Activated T-cell treated with anti-CD3 and anti-CD28 coated beads, Interleukin-2, amount 50 U/mL, for 72 hours (primary cell): Measurements from ENCODE around the gene MRPL18. TPM values are rescaled to one million over a fixed set of nuclear protein-coding genes. Genes with fewer than 3 reads are reported as not detected.
"Not testable (repeated sequence)": the region's sequence is repeated elsewhere in the genome, so short reads cannot be mapped to it uniquely, and the experiment has no call there.

ENCODE experiments used
- ATAC-seq, 2 donors: fragments of 150-1000 bp; cut with Tn5 transposase; replicated peaks in 1 of 2; 2 replicates each; pipeline ENCODE4 v1.10.0; 2021; ENCODE audit warnings: moderate library complexity in 2 of 2, mild to moderate bottlenecking in 1 of 2
- DNase-seq, 2 donors: peaks; one replicate each; pipeline ENCODE4 v3.0.0; 2021 to 2022; ENCODE audit warnings: mixed read lengths in 1 of 2
- H3K27ac Mint-ChIP-seq: one replicate; pipeline ENCODE4 v1.8.0; 2022; ENCODE audit warnings: mild to moderate bottlenecking, moderate library complexity, mixed read lengths
- H3K27me3 Mint-ChIP-seq: one replicate; pipeline ENCODE4 v1.8.0; 2022; ENCODE audit warnings: low read depth, mixed read lengths
- H3K36me3 Mint-ChIP-seq, 2 donors: one replicate each; pipeline ENCODE4 v1.8.0; 2022; ENCODE audit warnings: mixed read lengths in 2 of 2, mild to moderate bottlenecking in 1 of 2; ENCODE audit not compliant: insufficient read depth in 2 of 2
- H3K4me1 Mint-ChIP-seq: one replicate; pipeline ENCODE4 v1.8.0; 2022; ENCODE audit warnings: low read depth, mixed read lengths
- H3K4me3 Mint-ChIP-seq, 2 donors: one replicate each; pipeline ENCODE4 v1.8.0; 2022; ENCODE audit warnings: mild to moderate bottlenecking in 2 of 2, mixed read lengths in 2 of 2, moderate library complexity in 2 of 2
- H3K9me3 Mint-ChIP-seq, 2 donors: one replicate each; pipeline ENCODE4 v1.8.0; 2022; ENCODE audit warnings: mixed read lengths in 2 of 2
- total RNA-seq, 2 donors: library from RNA; stranded (reverse); gene quantifications; one replicate each; pipeline ENCODE4 v1.2.3, GENCODE V29; 2022

MRPL18 gene
- total RNA-seq, 2 donors from 2014 or later: 58.5 to 60.5 TPM

DNA sequence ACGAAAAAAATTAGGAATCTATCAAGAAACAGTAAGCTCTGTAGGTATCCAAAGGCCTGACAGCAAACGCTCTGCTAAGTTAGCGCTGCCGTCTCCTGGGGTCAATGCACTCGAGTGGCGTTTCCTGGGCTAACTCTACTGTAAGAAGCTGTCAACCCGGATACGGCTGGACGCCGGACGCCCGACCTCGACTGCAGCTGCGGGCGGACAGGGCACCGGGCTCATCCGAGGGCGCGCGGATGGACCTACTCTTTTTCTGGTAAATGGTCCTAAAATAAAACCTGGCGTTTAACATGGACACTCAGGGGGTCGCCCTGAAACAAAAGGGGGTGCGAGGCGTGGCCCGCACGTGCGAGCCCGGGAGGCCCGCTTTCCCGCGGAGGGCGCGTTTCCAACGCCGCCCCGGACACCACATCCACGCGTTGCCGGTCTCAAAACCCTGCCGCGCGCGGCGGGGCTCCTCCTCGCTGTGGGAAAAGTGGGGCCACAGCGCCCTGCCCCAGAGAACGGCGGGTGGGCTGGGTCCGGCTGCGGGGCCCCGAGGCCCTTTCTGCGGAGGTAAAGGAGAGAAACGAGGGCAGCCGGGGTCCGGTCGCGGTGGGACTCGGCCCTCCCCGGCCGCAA, 1.4 kb upstream of the MRPL18 start:
- Mint-ChIP-seq H3K4me3 (peak overlapping the region; percentile 96 to 100), H3K9me3 (no peaks in the 10 kb centered on the region)
- ATAC-seq: no peak

DNA sequence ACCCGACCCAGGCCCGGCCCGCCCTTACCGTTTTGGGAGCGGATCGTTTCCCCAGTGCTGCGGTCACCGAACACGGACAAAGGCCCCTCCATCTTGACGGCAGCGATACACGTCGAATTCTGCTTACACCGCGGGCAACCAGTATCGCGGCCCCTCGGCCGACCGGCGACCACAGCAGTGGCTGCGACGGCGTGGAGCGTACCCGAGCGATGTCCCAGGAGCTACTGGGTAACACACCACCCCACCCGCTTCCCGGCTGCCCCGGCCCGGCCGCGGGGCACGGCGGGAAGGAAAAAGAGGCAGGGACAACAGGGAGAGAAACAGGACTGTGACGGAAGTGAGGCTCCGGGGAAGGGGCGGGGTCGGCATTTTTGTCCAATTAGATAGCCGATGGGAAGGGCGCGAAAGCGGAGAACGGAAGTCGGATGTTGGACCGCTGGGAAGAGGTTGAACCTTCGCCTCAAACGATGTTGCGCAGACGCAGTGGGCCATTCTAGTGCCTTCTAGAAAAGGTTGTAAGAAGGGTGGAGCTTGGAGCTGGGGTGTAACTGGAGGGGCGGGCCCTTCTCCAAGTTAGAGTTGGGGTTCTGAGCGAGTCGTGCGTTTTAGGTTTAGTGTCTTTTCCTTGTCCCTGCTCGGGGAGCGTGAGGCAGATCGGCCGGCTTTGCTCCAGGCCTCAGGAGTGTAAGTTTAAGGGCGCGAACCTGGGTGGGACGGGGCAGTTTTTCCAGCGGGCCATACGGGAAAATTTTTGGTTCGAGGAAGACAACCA, 704 bp upstream of the MRPL18 start, which contains the start of gene TCP1:
TCP1 (minus strand) TSS at position 226 of the 772 bp plus-strand sequence; CDS start at position 92, 134 bp downstream.
- no peaks in the 10 kb centered on the region for H3K9me3 Mint-ChIP-seq
- H3K27ac Mint-ChIP-seq: peak within 1 kb of the TSS; percentile 97
- H3K4me3 Mint-ChIP-seq: peak within 1 kb of the TSS; percentile 96 to 100
- peaks cover 71% of the 10 kb centered on the region for H3K4me1 Mint-ChIP-seq
- peak; percentile 98 to 99 for DNase-seq
- no peaks in the 10 kb centered on the region for H3K27me3 Mint-ChIP-seq
- peak; percentile 85 to 86 for ATAC-seq
- peaks cover 11 to 42% of the 10 kb centered on the region in 2 donors for H3K36me3 Mint-ChIP-seq

More for the DNA sequence above, 1.4 kb upstream of the MRPL18 start:
- DNase-seq: peak; percentile 46 to 61
- peaks cover 71% of the 10 kb centered on the region for H3K4me1 Mint-ChIP-seq
- peaks cover 11 to 44% of the 10 kb centered on the region in 2 donors for H3K36me3 Mint-ChIP-seq
- peak overlapping the region; percentile 97 for H3K27ac Mint-ChIP-seq
- no peaks in the 10 kb centered on the region for H3K27me3 Mint-ChIP-seq

GRCh38 chr6:159790956-159791598, 810 bp downstream of the MRPL18 start:
- DNase-seq (peak in 1 of 2 donors; percentile 17), ATAC-seq (no peak)
- Mint-ChIP-seq H3K36me3 (peaks cover 13 to 38% of the 10 kb centered on the region in 2 donors), H3K9me3 (no peaks in the 10 kb centered on the region), H3K4me3 (peak overlapping the region; percentile 96 to 100), H3K27ac (peak overlapping the region; percentile 97), H3K27me3 (no peaks in the 10 kb centered on the region), H3K4me1 (peaks cover 66% of the 10 kb centered on the region)

DNA sequence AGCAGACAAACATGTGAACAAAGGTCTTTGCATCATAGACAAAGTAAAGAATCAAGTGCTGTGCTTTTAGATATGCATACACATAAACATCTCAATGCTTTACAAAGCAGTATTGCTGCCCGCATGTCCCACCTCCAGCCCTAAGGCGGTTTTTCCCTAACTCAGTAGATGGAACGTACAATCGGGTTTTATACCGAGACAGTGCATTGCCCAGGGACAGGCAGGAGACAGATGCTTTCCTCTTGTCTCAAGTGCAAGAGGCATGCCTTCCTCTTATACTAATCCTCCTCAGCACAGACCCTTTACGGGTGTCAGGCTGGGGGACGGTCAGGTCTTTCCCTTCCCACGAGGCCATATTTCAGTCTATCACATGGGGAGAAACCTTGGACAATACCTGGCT, 4.7 kb downstream of the MRPL18 start:
- H3K27ac Mint-ChIP-seq: peak overlapping the region; percentile 86
- H3K36me3 Mint-ChIP-seq: peaks cover 7 to 43% of the 10 kb centered on the region in 2 donors
- not testable (repeated sequence) for ATAC-seq, H3K27me3 Mint-ChIP-seq, H3K4me3 Mint-ChIP-seq, H3K9me3 Mint-ChIP-seq, DNase-seq
- H3K4me1 Mint-ChIP-seq: peaks cover 67% of the 10 kb centered on the region

- peak in 1 of 2 donors; percentile 47 for ATAC-seq
- Mint-ChIP-seq H3K4me1 (peaks cover 49% of the 10 kb centered on the region), H3K36me3 (peaks cover 2 to 30% of the 10 kb centered on the region in 2 donors), H3K27me3 (no peaks in the 10 kb centered on the region), H3K27ac (peak overlapping the region; percentile 94), H3K4me3 (peak overlapping the region in 1 of 2 donors; percentile 6), H3K9me3 (no peaks in the 10 kb centered on the region)
- no peak for DNase-seq
Measured at GRCh38 chr6:159797554-159797953, 7.3 kb downstream of the MRPL18 start.

- Mint-ChIP-seq H3K4me1 (peaks cover 28% of the 10 kb centered on the region), H3K27ac (no peak within 1 kb of the TSS)
- no peak for ATAC-seq
Measured at GRCh38 chr6:159800141-159800865, 10.0 kb downstream of the MRPL18 start, which contains the start of gene PNLDC1. TSS of gene PNLDC1 (plus strand) at chr6:159800276. CDS start at chr6:159800308, 32 bp downstream.

DNA sequence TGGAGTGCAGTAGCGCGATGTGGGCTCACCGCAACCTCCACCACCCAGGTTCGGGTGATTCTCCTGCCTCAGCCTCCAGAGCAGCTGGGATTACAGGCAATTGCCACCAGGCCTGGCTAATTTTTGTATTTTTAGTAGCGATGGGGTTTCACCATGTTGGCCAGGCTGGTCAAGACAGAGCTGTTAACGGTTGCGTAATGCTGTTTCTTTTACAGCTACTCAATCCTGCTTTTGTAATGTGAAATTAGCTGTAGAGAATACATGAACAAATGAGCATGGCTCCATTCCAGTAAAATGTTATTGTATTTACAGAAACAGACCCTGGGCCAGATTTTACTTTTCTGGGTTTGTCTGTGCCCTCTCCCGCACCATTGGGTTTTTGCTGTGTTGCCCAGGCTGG, 11.7 kb downstream of the MRPL18 start:
- H3K4me3 Mint-ChIP-seq: no peak overlapping the region
- no peaks in the 10 kb centered on the region for H3K9me3 Mint-ChIP-seq
- no peak for DNase-seq
- ATAC-seq: no peak
- H3K4me1 Mint-ChIP-seq: peaks cover 15% of the 10 kb centered on the region
- H3K27me3 Mint-ChIP-seq: no peaks in the 10 kb centered on the region
- H3K36me3 Mint-ChIP-seq: peaks cover 0 to 17% of the 10 kb centered on the region in 2 donors
- H3K27ac Mint-ChIP-seq: no peak overlapping the region

More at GRCh38 chr6:159800141-159800865, 10.0 kb downstream of the MRPL18 start, which contains the start of gene PNLDC1:
- no peaks in the 10 kb centered on the region for H3K9me3 Mint-ChIP-seq
- H3K27me3 Mint-ChIP-seq: no peaks in the 10 kb centered on the region
- peaks cover 0 to 23% of the 10 kb centered on the region in 2 donors for H3K36me3 Mint-ChIP-seq
- no peak for DNase-seq
- no peak within 1 kb of the TSS for H3K4me3 Mint-ChIP-seq

DNA sequence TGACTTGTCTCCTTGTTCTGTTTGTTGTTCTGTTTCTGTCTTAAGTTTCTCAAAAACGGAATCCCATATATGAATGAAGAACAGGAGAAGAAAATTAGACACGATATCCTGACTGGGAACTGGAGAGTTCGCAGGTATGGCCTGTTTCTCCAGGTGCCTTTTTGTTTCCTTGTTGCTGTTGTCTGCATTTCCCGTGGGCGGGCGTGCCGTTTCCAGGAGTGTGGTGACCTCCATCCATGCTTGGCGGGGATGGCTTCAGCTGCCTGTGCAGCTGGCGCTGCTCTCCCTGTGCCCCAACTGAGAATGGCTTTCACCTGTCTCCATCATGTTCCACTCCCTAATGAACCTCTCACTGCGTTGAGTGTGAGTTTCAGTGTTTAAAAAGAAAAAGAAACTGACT, 14.2 kb downstream of the MRPL18 start:
- Mint-ChIP-seq H3K27ac (no peak overlapping the region), H3K4me3 (no peak overlapping the region), H3K9me3 (no peaks in the 10 kb centered on the region), H3K36me3 (peaks cover 0 to 1% of the 10 kb centered on the region in 2 donors), H3K27me3 (no peaks in the 10 kb centered on the region), H3K4me1 (no peaks in the 10 kb centered on the region)
- DNase-seq: no peak
- no peak for ATAC-seq

GRCh38 chr6:159805440-159806020, 15.3 kb downstream of the MRPL18 start:
- H3K4me3 Mint-ChIP-seq: no peak overlapping the region
- no peak for ATAC-seq
- H3K9me3 Mint-ChIP-seq: no peaks in the 10 kb centered on the region
- no peaks in the 10 kb centered on the region for H3K36me3 Mint-ChIP-seq
- H3K27ac Mint-ChIP-seq: no peak overlapping the region
- no peak for DNase-seq
- no peaks in the 10 kb centered on the region for H3K4me1 Mint-ChIP-seq
- no peaks in the 10 kb centered on the region for H3K27me3 Mint-ChIP-seq

DNA sequence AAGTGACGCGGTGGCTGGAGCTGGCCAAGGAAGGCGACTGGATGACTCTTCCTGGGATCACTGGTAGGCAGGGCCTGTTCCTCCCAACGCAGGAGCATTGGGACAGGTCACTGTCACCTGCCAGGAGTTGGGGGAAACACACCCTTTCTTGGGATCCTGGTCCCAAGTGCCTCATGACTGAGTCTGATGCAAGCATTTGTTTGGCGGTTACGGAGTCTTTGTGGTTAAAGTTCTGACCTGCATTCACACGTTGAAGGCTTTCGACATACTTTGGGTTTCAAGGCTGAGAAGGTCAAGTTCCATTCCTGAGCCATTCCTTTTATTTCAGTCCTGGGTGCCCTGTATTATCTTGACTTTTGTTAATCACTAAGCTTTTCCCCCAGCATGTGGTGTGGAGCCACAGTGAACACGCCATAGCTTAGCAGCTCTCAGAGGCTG, 15.8 kb downstream of the MRPL18 start:
- H3K4me1 Mint-ChIP-seq: no peaks in the 10 kb centered on the region
- no peaks in the 10 kb centered on the region for H3K27me3 Mint-ChIP-seq
- H3K9me3 Mint-ChIP-seq: no peaks in the 10 kb centered on the region
- DNase-seq (no peak), ATAC-seq (no peak)
- H3K27ac Mint-ChIP-seq: no peak overlapping the region
- no peak overlapping the region for H3K4me3 Mint-ChIP-seq
- no peaks in the 10 kb centered on the region for H3K36me3 Mint-ChIP-seq

- H3K27ac Mint-ChIP-seq: no peak overlapping the region
- H3K36me3 Mint-ChIP-seq: no peaks in the 10 kb centered on the region
- H3K4me1 Mint-ChIP-seq: no peaks in the 10 kb centered on the region
- H3K4me3 Mint-ChIP-seq: no peak overlapping the region
- H3K9me3 Mint-ChIP-seq: no peaks in the 10 kb centered on the region
- no peaks in the 10 kb centered on the region for H3K27me3 Mint-ChIP-seq
- ATAC-seq: no peak
- no peak for DNase-seq
Measured at GRCh38 chr6:159807150-159807858, 17.0 kb downstream of the MRPL18 start.

- no peaks in the 10 kb centered on the region for H3K36me3 Mint-ChIP-seq
- H3K27me3 Mint-ChIP-seq: no peaks in the 10 kb centered on the region
- no peaks in the 10 kb centered on the region for H3K4me1 Mint-ChIP-seq
- DNase-seq (no peak), ATAC-seq (no peak)
- H3K4me3 Mint-ChIP-seq: no peak overlapping the region
- no peaks in the 10 kb centered on the region for H3K9me3 Mint-ChIP-seq
- H3K27ac Mint-ChIP-seq: no peak overlapping the region
Measured at GRCh38 chr6:159808647-159809046, 18.4 kb downstream of the MRPL18 start.
